Erythroblast (primary cell): Measurements from ENCODE around the gene PPFIA4.

Source experiments
- DNase-seq, 2 experiments: peaks; one replicate each; lab custom pipeline; 2025; lab: John Stamatoyannopoulos, UW
- GATA1 ChIP-seq: IDR thresholded peaks from 2 replicates; pipeline ENCODE4 v1.6.1; 2011; ENCODE audit warnings: low read depth, mild to moderate bottlenecking, control low read depth, low read length, moderate library complexity
- POLR2A ChIP-seq: IDR thresholded peaks from 2 replicates; pipeline ENCODE4 v1.6.1; 2011; ENCODE audit warnings: mild to moderate bottlenecking, low read length

Gene PPFIA4

GRCh38 chr1:203049576-203050180, 23.4 kb downstream of the PPFIA4 start:
- TF ChIP-seq GATA1 (no peak), POLR2A (no peak)
- DNase-seq = no peak

GRCh38 chr1:203050826-203051225, 24.5 kb downstream of the PPFIA4 start:
- DNase-seq = no peak
- no peak for TF ChIP-seq POLR2A
- no peak for TF ChIP-seq GATA1

- no peak for TF ChIP-seq GATA1
- TF ChIP-seq POLR2A = no peak
Observed at GRCh38 chr1:203051841-203052324, 25.6 kb downstream of the PPFIA4 start.

GRCh38 chr1:203052601-203053000, 26.3 kb downstream of the PPFIA4 start:
- no peak for DNase-seq
- no peak for TF ChIP-seq GATA1
- no peak for TF ChIP-seq POLR2A

More at GRCh38 chr1:203051841-203052324, 25.6 kb downstream of the PPFIA4 start:
- no peak for DNase-seq

- no peak for DNase-seq
- TF ChIP-seq POLR2A = no peak
- no peak for TF ChIP-seq GATA1
Observed at GRCh38 chr1:203054184-203054583, 27.9 kb downstream of the PPFIA4 start.

GRCh38 chr1:203054642-203055041, 28.4 kb downstream of the PPFIA4 start:
- TF ChIP-seq GATA1 = no peak
- DNase-seq = no peak

GRCh38 chr1:203055161-203055799, 29.0 kb downstream of the PPFIA4 start:
- TF ChIP-seq POLR2A = no peak
- no peak for TF ChIP-seq GATA1
- DNase-seq = peak; percentile 15 to 21

- TF ChIP-seq GATA1 (no peak), POLR2A (no peak)
- DNase-seq = no peak
Observed at GRCh38 chr1:203056012-203056411, 29.7 kb downstream of the PPFIA4 start.

- TF ChIP-seq GATA1 (no peak), POLR2A (no peak)
- DNase-seq = peak in 1 of 2 experiments; percentile 30
Observed at GRCh38 chr1:203056516-203056915, 30.2 kb downstream of the PPFIA4 start.

GRCh38 chr1:203057911-203058675, 31.8 kb downstream of the PPFIA4 start:
- DNase-seq = no peak
- TF ChIP-seq GATA1 (no peak), POLR2A (no peak)

GRCh38 chr1:203058676-203058935, 32.3 kb downstream of the PPFIA4 start:
- TF ChIP-seq POLR2A (no peak), GATA1 (no peak)
- DNase-seq = no peak

- TF ChIP-seq POLR2A = no peak
- DNase-seq = no peak
Observed at GRCh38 chr1:203059485-203059884, 33.2 kb downstream of the PPFIA4 start.

- no peak for TF ChIP-seq POLR2A
- TF ChIP-seq GATA1 = no peak
- no peak for DNase-seq
Observed at GRCh38 chr1:203060115-203060514, 33.8 kb downstream of the PPFIA4 start.

- no peak for TF ChIP-seq GATA1
- no peak for TF ChIP-seq POLR2A
- DNase-seq = no peak
Observed at GRCh38 chr1:203063287-203063686, 37.0 kb downstream of the PPFIA4 start.

- DNase-seq = no peak
- TF ChIP-seq GATA1 (no peak), POLR2A (no peak)
Observed at GRCh38 chr1:203065191-203065590, 38.9 kb downstream of the PPFIA4 start.

GRCh38 chr1:203065986-203066385, 39.7 kb downstream of the PPFIA4 start:
- TF ChIP-seq POLR2A = no peak
- DNase-seq = no peak
